OCI-LY1 (cell line): ENCODE results near the gene CTRL.

Experiments
- H2AFZ ChIP-seq: fragments of 200-600 bp; sonication (generic), shearing (Covaris generic); 2 replicates; pipeline ENCODE4 v1.6.0; 2014; ENCODE audit warnings: antibody characterized with exemption, mild to moderate bottlenecking, low read length
- H3F3A ChIP-seq: fragments of 200-600 bp; sonication (generic), shearing (Covaris generic); 2 replicates; pipeline ENCODE4 v1.6.0; 2014; ENCODE audit warnings: mild to moderate bottlenecking, antibody characterized with exemption, low read length, moderate library complexity; ENCODE audit not compliant: insufficient read depth
- H3K27ac ChIP-seq: fragments of 200-600 bp; sonication (generic); 2 replicates; pipeline ENCODE4 v1.5.1; 2014; ENCODE audit warnings: low read length, mixed run types, mild to moderate bottlenecking, low read depth; ENCODE audit not compliant: poor library complexity, severe bottlenecking
- H3K27me3 ChIP-seq: fragments of 200-600 bp; sonication (generic); 2 replicates; pipeline ENCODE4 v1.6.0; 2014; ENCODE audit warnings: antibody characterized with exemption, mild to moderate bottlenecking, low read length, moderate library complexity; ENCODE audit not compliant: insufficient read depth
- H3K36me3 ChIP-seq: fragments of 200-600 bp; sonication (generic); 2 replicates; pipeline ENCODE4 v1.6.1; 2014; ENCODE audit warnings: mild to moderate bottlenecking, antibody characterized with exemption, low read length, moderate library complexity, mixed read lengths; ENCODE audit not compliant: insufficient read depth
- H3K4me1 ChIP-seq: fragments of 200-600 bp; sonication (generic); 2 replicates; pipeline ENCODE4 v1.5.1; 2014; ENCODE audit warnings: mild to moderate bottlenecking, low read length, moderate library complexity; ENCODE audit not compliant: insufficient read depth, severe bottlenecking
- H3K4me2 ChIP-seq: fragments of 200-600 bp; sonication (generic), shearing (Covaris generic); 2 replicates; pipeline ENCODE4 v1.6.1; 2014; ENCODE audit warnings: low read length
- H3K4me3 ChIP-seq: fragments of 200-600 bp; sonication (generic); 2 replicates; pipeline ENCODE4 v1.5.1; 2014; ENCODE audit warnings: low read length, low read depth, mild to moderate bottlenecking, mixed read lengths; ENCODE audit not compliant: poor library complexity, severe bottlenecking
- H3K79me2 ChIP-seq: fragments of 200-600 bp; shearing (Covaris generic); 2 replicates; pipeline ENCODE4 v1.6.1; 2016; ENCODE audit warnings: mixed run types, low read length, mixed read lengths; ENCODE audit not compliant: insufficient read depth
- H3K9ac ChIP-seq: fragments of 200-600 bp; sonication (generic), shearing (Covaris generic); 2 replicates; pipeline ENCODE4 v1.6.1; 2014; ENCODE audit warnings: mild to moderate bottlenecking, low read length, mixed read lengths
- H3K9me2 ChIP-seq: fragments of 200-600 bp; sonication (generic), shearing (Covaris generic); 2 replicates; pipeline ENCODE4 v1.6.1; 2014; ENCODE audit warnings: low read depth, mild to moderate bottlenecking, low read length, mixed read lengths
- H3K9me3 ChIP-seq: fragments of 200-600 bp; shearing (Covaris generic); 2 replicates; pipeline ENCODE4 v1.6.1; 2014; ENCODE audit warnings: low read length, mixed read lengths
- H4K20me1 ChIP-seq: fragments of 200-600 bp; sonication (generic), shearing (Covaris generic); 2 replicates; pipeline ENCODE4 v1.6.0; 2016; ENCODE audit warnings: mild to moderate bottlenecking, low read length; ENCODE audit not compliant: insufficient read depth
- CTCF ChIP-seq: fragments of 200-600 bp; sonication (generic), shearing (Covaris generic); IDR thresholded peaks from 2 replicates; pipeline ENCODE4 v1.5.1; 2017; ENCODE audit warnings: mild to moderate bottlenecking, antibody characterized with exemption, low read length, moderate library complexity, mixed read lengths
- EZH2 ChIP-seq: fragments of 200-600 bp; sonication (generic), shearing (Covaris generic); IDR thresholded peaks from 2 replicates; pipeline ENCODE4 v1.8.0; 2017; ENCODE audit warnings: borderline replicate concordance, mixed run types, mild to moderate bottlenecking, antibody characterized with exemption, low read length, moderate library complexity, mixed read lengths

Gene CTRL

GRCh38 chr16:67885976-67886375 lies 45.7 kb downstream of the CTRL start:
- Histone ChIP-seq H4K20me1 (no peaks in the 10 kb centered on the region), H2AFZ (no peak overlapping the region), H3K4me3 (no peak overlapping the region), H3K4me1 (no peaks in the 10 kb centered on the region), H3K27ac (no peak overlapping the region), H3K4me2 (no peak overlapping the region), H3K9me2 (no peaks in the 10 kb centered on the region), H3K79me2 (no peaks in the 10 kb centered on the region), H3K27me3 (no peaks in the 10 kb centered on the region), H3K36me3 (peaks cover 55% of the 10 kb centered on the region), H3K9ac (no peak overlapping the region), H3F3A (no peaks in the 10 kb centered on the region), H3K9me3 (no peaks in the 10 kb centered on the region)
- TF ChIP-seq CTCF (no peak), EZH2 (no peak)

DNA sequence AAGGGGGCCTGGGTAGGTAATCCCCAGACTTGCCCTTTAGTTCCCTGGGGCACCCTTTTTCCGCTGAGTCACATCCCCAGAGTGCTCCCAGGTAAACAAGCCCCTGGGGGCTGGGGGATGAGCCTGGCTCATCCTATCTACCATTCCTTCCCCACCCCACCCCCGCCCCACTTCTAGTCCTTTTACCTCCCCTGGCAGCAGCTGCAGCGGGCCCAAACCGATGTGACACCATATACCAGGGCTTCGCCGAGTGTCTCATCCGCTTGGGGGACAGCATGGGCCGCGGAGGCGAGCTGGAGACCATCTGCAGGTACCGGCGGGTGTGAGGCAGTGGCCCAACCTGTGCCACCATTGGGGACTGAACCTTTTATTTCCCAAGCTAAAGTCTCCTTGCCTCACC lies 46.1 kb downstream of the CTRL start:
- no peaks in the 10 kb centered on the region for H3K9me3 ChIP-seq
- H3F3A ChIP-seq: no peaks in the 10 kb centered on the region
- no peaks in the 10 kb centered on the region for H3K9me2 ChIP-seq
- no peaks in the 10 kb centered on the region for H3K27me3 ChIP-seq
- no peak overlapping the region for H3K4me2 ChIP-seq
- H3K4me1 ChIP-seq: no peaks in the 10 kb centered on the region
- TF ChIP-seq EZH2 (no peak), CTCF (no peak)
- H3K9ac ChIP-seq: no peak overlapping the region
- no peak overlapping the region for H2AFZ ChIP-seq
- no peak overlapping the region for H3K27ac ChIP-seq
- H3K36me3 ChIP-seq: peaks cover 60% of the 10 kb centered on the region
- H3K79me2 ChIP-seq: no peaks in the 10 kb centered on the region
- H4K20me1 ChIP-seq: no peaks in the 10 kb centered on the region
- no peak overlapping the region for H3K4me3 ChIP-seq

- no peaks in the 10 kb centered on the region for H3K79me2 ChIP-seq
- peaks cover 68% of the 10 kb centered on the region for H3K36me3 ChIP-seq
- H3K4me1 ChIP-seq: no peaks in the 10 kb centered on the region
- no peak within 1 kb of the TSS for H3K9ac ChIP-seq
- H2AFZ ChIP-seq: no peak within 1 kb of the TSS
- no peak within 1 kb of the TSS for H3K4me2 ChIP-seq
- H4K20me1 ChIP-seq: no peaks in the 10 kb centered on the region
- H3K27me3 ChIP-seq: no peaks in the 10 kb centered on the region
- no peak within 1 kb of the TSS for H3K4me3 ChIP-seq
- H3K9me2 ChIP-seq: no peaks in the 10 kb centered on the region
- no peaks in the 10 kb centered on the region for H3F3A ChIP-seq
- H3K27ac ChIP-seq: no peak within 1 kb of the TSS
- H3K9me3 ChIP-seq: no peaks in the 10 kb centered on the region
- TF ChIP-seq EZH2: no peak
- no peak for TF ChIP-seq CTCF
These were observed 47.0 kb downstream of the CTRL start, which contains the start of gene NRN1L for GRCh38 chr16:67884684-67885083. Gene NRN1L (plus strand): TSS chr16:67884885. CDS start chr16:67884904, 19 bp downstream.
